ENCODE measurements around the gene MEIOB. TPM values are rescaled to one million over a fixed set of nuclear protein-coding genes. Genes with fewer than 3 reads are reported as not detected.

MEIOB gene
- total RNA-seq, 1 experiment from 2014 or later = 1.3 TPM

GRCh38 chr16:1890024-1890707 lies 18.2 kb upstream of the MEIOB start:
- H3T11ph ChIP-seq (ENCODE audit: low read length) = no peak overlapping the region
- Mint-ChIP-seq H3K36me3 (ENCODE audit: insufficient read depth in 1 of 3, low read depth in 3 of 3) (no peaks in the 10 kb centered on the region), H3K27me3 (ENCODE audit: low read depth) (peaks cover 38% of the 10 kb centered on the region), H3K4me3 (no peak overlapping the region; a peak in 1 of 5 replicates), H3K4me1 (peaks cover 4 to 7% of the 10 kb centered on the region in 2 experiments), H3K9me3 (no peaks in the 10 kb centered on the region), H3K27ac (no peak overlapping the region)
- H3K4me2 ChIP-seq (ENCODE audit: insufficient read depth, insufficient read length, low read length) = no peak overlapping the region
- H2BK5ac ChIP-seq (ENCODE audit: insufficient read length, low read length) = no peak overlapping the region
- WGBS (ENCODE audit: extremely low coverage, insufficient read length, low lambda C conversion rate) = no CpG with 5 or more reads among the region's 16 CpGs
- no peaks in the 10 kb centered on the region for H3K27me3 ChIP-seq (ENCODE audit: insufficient read depth, low read length)
- no peak overlapping the region for H2AFZ ChIP-seq (ENCODE audit: low read length)
- no peaks in the 10 kb centered on the region for H4K20me1 ChIP-seq (ENCODE audit: control insufficient read depth, insufficient read depth, insufficient read length)
- no peaks in the 10 kb centered on the region for H3K4me1 ChIP-seq (ENCODE audit: insufficient read depth, low read length)
- no peak overlapping the region for H3K27ac ChIP-seq (ENCODE audit: insufficient read length, low read depth, low read length)
- no peaks in the 10 kb centered on the region for H3K79me1 ChIP-seq (ENCODE audit: insufficient read depth, low read depth, low read length, poor library complexity, severe bottlenecking)
- no peak overlapping the region for H2BK15ac ChIP-seq (ENCODE audit: low read depth, low read length)
- H3K18ac ChIP-seq (ENCODE audit: insufficient read length, low read depth, low read length) = no peak overlapping the region
- no peak overlapping the region for H2BK120ac ChIP-seq (ENCODE audit: low read depth, low read length, poor library complexity, severe bottlenecking)
- no peak overlapping the region for H4K8ac ChIP-seq (replicated peaks; ENCODE audit: insufficient read length, low read depth, low read length)
- no peak overlapping the region for H3K4ac ChIP-seq (ENCODE audit: low read depth, low read length)
- no peak overlapping the region for H4K5ac ChIP-seq (ENCODE audit: insufficient read length, low read depth, low read length)
- no peak overlapping the region for H2BK20ac ChIP-seq (ENCODE audit: low read depth, low read length, poor library complexity, severe bottlenecking)
- no peak for DNase-seq
- TF ChIP-seq CTCF (conservative IDR thresholded peaks at IDR 0.05) = no peak
- no peak overlapping the region for H2BK12ac ChIP-seq (ENCODE audit: insufficient read length, low read depth, low read length)
- no peak overlapping the region for H4K91ac ChIP-seq (ENCODE audit: insufficient read length, low read depth, low read length)
- H3K14ac ChIP-seq (ENCODE audit: insufficient read depth, low read length) = no peak overlapping the region
- no peak overlapping the region for H3K56ac ChIP-seq (ENCODE audit: insufficient read length, low read depth, low read length)
- H3K9me3 ChIP-seq (ENCODE audit: control insufficient read depth, low read depth, low read length) = no peaks in the 10 kb centered on the region
- H3K23me2 ChIP-seq (ENCODE audit: insufficient read length, low read depth, low read length, poor library complexity, severe bottlenecking) = no peaks in the 10 kb centered on the region
- no peaks in the 10 kb centered on the region for H3K79me2 ChIP-seq (ENCODE audit: insufficient read depth, low read length)
- no peak overlapping the region for H3K9ac ChIP-seq (ENCODE audit: extremely low read depth, insufficient read length, low read length)
- no peak overlapping the region for H2AK5ac ChIP-seq (ENCODE audit: insufficient read length, low read length)
- H3K23ac ChIP-seq (ENCODE audit: insufficient read length, low read depth, low read length) = no peak overlapping the region

Measured in H9 (cell line).